WI38 (cell line): ENCODE measurements around the gene FRS2.

ENCODE experiments used
- H3K4me3 ChIP-seq: 2 replicates; pipeline ENCODE4 v1.5.1; 2011; ENCODE audit warnings: low read depth, mild to moderate bottlenecking, control low read depth, low read length
- TF ChIP-seq, protein P1 (sequence below): IDR thresholded peaks from 2 replicates; pipeline ENCODE4 v1.5.1; 2012; ENCODE audit warnings: low read depth, mild to moderate bottlenecking, control low read depth, low read length

The FRS2 gene

DNA sequence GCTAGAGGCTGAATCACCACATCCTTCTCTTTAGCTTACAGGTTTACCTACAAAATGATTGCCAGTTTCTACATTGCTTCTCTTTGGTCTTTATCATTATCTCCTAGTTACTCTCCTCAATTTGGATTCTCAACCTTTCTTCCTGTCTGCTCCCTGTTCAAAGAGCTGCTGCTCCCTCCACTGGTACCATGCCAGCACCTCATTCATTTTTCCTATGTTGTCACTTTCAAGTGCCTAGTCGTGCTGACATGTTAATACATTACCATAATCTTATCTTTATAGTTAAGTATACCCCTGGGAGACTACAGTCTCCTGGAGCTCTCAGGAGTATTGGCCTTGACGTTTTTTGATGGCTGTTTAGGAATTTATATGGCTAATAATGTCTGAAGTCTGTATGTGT, 14.2 kb downstream of the FRS2 start:
- TF ChIP-seq, protein P1, sequence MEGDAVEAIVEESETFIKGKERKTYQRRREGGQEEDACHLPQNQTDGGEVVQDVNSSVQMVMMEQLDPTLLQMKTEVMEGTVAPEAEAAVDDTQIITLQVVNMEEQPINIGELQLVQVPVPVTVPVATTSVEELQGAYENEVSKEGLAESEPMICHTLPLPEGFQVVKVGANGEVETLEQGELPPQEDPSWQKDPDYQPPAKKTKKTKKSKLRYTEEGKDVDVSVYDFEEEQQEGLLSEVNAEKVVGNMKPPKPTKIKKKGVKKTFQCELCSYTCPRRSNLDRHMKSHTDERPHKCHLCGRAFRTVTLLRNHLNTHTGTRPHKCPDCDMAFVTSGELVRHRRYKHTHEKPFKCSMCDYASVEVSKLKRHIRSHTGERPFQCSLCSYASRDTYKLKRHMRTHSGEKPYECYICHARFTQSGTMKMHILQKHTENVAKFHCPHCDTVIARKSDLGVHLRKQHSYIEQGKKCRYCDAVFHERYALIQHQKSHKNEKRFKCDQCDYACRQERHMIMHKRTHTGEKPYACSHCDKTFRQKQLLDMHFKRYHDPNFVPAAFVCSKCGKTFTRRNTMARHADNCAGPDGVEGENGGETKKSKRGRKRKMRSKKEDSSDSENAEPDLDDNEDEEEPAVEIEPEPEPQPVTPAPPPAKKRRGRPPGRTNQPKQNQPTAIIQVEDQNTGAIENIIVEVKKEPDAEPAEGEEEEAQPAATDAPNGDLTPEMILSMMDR = no peak
- H3K4me3 ChIP-seq = no peak overlapping the region

DNA sequence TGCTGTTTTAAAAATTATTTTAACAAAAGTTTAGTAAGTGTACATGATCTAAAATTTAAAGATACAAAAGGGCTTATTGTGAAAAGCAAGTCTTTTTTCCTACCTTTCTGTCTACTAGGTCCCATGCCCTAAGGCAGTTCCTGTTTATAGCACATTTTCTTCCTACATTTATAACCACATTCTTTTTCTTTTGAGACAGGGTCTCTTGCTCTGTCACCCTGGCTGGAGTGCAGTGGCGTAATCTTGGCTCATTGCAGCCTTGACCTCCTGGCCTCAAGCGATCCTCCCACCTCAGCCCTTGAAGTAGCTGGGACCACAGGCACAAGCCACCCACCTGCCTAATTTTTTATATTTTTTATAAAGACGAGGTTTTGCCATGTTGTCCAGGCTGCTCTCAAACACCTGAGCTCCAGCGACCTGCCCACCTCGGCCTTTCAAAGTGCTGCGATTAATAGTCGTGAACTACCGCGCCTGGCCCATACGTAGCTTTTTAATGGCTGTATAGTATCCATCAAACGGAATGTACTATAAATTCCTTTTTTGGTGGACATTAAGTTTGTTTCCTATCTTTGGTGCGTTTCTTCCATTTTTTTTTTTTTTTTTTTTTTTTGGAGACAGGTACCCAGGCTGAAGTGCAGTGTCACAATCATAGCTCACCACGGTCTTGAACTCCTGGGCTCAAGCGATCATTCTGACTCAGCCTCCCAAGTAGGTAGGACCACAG, 20.9 kb downstream of the FRS2 start:
- no peak overlapping the region for H3K4me3 ChIP-seq
- TF ChIP-seq, protein P1 = no peak

DNA sequence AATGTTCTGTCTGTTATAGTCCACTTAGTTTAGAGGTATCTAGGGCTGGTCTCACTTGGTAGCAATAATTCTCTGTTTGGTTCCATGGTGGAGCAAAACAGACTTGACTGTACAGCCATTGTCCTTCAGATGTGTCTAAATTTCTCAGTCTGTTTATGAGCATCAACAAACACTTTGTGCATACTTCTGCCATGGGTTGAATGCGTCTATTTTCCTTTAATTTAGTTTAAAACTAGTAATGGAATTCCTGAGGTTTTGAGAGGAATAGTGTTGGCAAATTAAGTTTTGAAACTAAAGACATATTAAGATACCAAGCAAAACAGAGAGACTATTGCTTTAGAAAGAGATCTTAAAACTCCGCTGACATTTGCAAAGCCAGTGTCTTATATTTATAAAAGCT, 22.6 kb downstream of the FRS2 start:
- TF ChIP-seq, protein P1 = no peak
- H3K4me3 ChIP-seq = no peak overlapping the region

DNA sequence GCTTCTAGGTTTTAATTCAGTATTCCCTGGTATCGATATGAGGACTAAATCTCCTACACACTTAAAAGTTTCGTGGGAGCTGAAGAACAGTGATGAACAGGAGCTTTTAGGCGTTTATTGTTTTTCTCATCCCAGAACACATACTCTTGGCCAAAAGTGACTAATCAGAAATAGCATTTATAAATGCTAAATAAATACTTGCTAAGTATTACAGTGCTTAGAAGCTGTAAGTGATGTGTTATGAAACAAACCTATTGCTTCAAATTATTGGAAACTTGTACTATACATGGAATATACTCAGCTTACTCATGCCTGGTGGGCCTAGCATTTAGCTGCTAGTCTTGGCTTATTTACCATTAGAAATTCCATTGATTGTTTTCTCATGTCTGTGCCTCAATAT, 24.9 kb downstream of the FRS2 start:
- H3K4me3 ChIP-seq = no peak overlapping the region
- TF ChIP-seq, protein P1 = no peak

DNA sequence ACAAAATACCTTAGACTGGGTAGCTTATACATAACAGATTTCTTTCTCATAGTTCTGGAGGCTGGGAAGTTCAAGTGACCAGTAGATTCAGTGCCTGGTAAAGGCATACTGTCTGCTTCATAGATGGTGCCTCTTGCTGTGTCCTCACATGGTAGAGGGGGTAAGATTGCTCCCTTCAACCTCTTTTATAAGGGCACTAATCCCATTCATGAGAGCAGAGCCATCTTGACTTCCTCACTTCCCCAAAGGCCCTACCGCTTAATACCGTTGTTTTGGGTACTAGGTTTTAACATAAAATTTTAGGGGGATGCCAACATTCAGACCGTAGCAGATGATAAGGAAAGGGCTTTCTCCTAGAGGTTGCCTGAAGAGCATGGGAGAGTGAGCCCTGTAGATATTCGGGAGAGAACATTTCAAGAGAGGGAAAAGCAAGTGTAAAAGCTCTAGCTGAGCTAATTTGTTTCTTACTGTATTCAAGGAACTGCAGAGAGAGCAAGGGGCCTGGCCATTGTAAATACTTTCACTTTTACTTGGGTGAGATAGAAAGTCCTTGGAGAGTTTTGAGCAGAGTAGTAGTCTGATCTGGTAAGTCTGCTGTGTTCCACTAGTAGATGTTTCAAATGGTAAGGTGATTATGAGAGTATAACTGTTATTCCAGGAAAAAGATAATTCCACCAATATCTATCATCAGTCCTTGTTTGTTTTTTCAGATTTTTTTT, 27.3 kb downstream of the FRS2 start:
- no peak overlapping the region for H3K4me3 ChIP-seq
- TF ChIP-seq, protein P1 = no peak

DNA sequence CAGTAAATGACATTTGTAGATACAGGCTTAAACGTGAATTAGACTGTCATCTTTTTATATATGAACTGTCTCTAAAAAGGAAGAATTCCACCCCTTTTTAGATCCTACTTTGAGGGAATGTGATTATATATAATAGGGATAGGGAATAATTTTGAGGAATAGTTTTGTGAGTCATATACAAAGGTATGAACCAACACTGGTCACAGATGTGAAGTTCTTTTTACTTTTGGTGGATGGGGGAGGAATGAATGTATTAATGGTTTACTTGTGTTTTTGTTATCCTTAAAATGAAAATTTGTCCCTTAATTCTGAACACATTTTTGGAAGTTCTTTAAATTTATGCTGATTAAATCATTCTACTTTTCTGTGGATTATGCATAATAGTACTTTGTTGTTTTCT, 30.4 kb downstream of the FRS2 start:
- H3K4me3 ChIP-seq = peak overlapping the region; percentile 18; the same call in 1 of the 2 replicates
- TF ChIP-seq, protein P1 = no peak
